HepG2 (cell line): Measurements from ENCODE around the gene CHD9NB. TPM values are rescaled to one million over a fixed set of nuclear protein-coding genes. Genes with fewer than 3 reads are reported as not detected.

Experiments
- AGO2 ChIP-seq: fragments of 200-400 bp; formaldehyde crosslinking; optimal IDR thresholded peaks from 2 replicates; pipeline ENCODE3; 2017; ENCODE audit warnings: mild to moderate bottlenecking, low read depth, low read length, moderate library complexity
- CEBPG ChIP-seq: IDR thresholded peaks from 2 replicates; pipeline ENCODE4 v1.6.1; 2016
- HMG20A ChIP-seq: IDR thresholded peaks from 2 replicates; pipeline ENCODE4 v1.6.1; 2016; ENCODE audit warnings: borderline replicate concordance
- HNRNPL ChIP-seq: fragments of 200-400 bp; formaldehyde crosslinking; IDR thresholded peaks from 2 replicates; pipeline ENCODE4 v1.6.1; 2017; ENCODE audit warnings: mild to moderate bottlenecking, low read depth, low read length
- IKZF4 ChIP-seq: sonication (generic); formaldehyde crosslinking; IDR thresholded peaks from 2 replicates; pipeline ENCODE4 v1.5.1; 2020; ENCODE audit warnings: borderline replicate concordance, mild to moderate bottlenecking, low read depth, missing genetic modification reagents; ENCODE audit errors: not compliant biosample characterization
- NPAS2 ChIP-seq: sonication (generic); formaldehyde crosslinking; IDR thresholded peaks from 2 replicates; pipeline ENCODE4 v1.8.0; 2022; ENCODE audit warnings: mild to moderate bottlenecking, missing genetic modification reagents, borderline replicate concordance
- NR2F6 ChIP-seq, 2 experiments: IDR thresholded peaks; 2 replicates each; pipeline ENCODE4 v1.6.1; 2016; ENCODE audit warnings: antibody characterized with exemption in 1 of 2, mild to moderate bottlenecking in 1 of 2
- PATZ1 ChIP-seq: sonication (generic); formaldehyde crosslinking; IDR thresholded peaks from 2 replicates; pipeline ENCODE4 v1.4.0; 2020; ENCODE audit warnings: missing genetic modification reagents
- TFE3 ChIP-seq: IDR thresholded peaks from 2 replicates; pipeline ENCODE4 v1.6.1; 2016
- ZBTB7B ChIP-seq: sonication (generic); formaldehyde crosslinking; IDR thresholded peaks from 2 replicates; pipeline ENCODE4 v1.4.0; 2020; ENCODE audit warnings: missing genetic modification reagents
- ZNF263 ChIP-seq: sonication (generic); formaldehyde crosslinking; IDR thresholded peaks from 2 replicates; pipeline ENCODE4 v1.4.0; 2020; ENCODE audit warnings: missing genetic modification reagents
- ZNF512 ChIP-seq: sonication (generic); formaldehyde crosslinking; IDR thresholded peaks from 2 replicates; pipeline ENCODE4 v1.4.0; 2020; ENCODE audit warnings: mild to moderate bottlenecking, missing genetic modification reagents
- polyA plus RNA-seq, 8 experiments: library from polyadenylated mRNA; depleted of rRNA in 3 of 8; stranded (reverse) in 7 of 8; unstranded in 1 of 8; fragments of >200 nt; fragmentation: Illumina TruSeq in 4 of 8; extraction: Trizol in 4 of 8; gene quantifications; 2 replicates each; pipeline versions ENCODE4 v1.2.1 to v1.2.3, GENCODE V29; 2011 to 2016; ENCODE audit warnings: low read depth in 4 of 8, missing spikeins in 1 of 8, mixed read lengths in 1 of 8; ENCODE audit not compliant: insufficient read depth in 1 of 8
- total RNA-seq, 5 experiments: library from RNA; depleted of rRNA; stranded (reverse); fragments of >200 nt; fragmentation: Illumina TruSeq; extraction: Trizol; gene quantifications; 2 replicates each; pipeline ENCODE4 v1.2.3, GENCODE V29; 2016; ENCODE audit warnings: low read depth in 1 of 5
- TF ChIP-seq, protein P1 (sequence below): sonication (generic); formaldehyde crosslinking; IDR thresholded peaks from 2 replicates; pipeline ENCODE4 v1.5.0; 2020; ENCODE audit warnings: mild to moderate bottlenecking, missing genetic modification reagents, borderline replicate concordance
- TF ChIP-seq, protein P2 (sequence below): sonication (generic); formaldehyde crosslinking; IDR thresholded peaks from 2 replicates; pipeline ENCODE4 v1.4.0; 2020; ENCODE audit warnings: missing genetic modification reagents
- TF ChIP-seq, protein P3 (sequence below): sonication (generic); formaldehyde crosslinking; conservative IDR thresholded peaks from 2 replicates; pipeline ENCODE4 v1.4.0; 2020; ENCODE audit warnings: missing genetic modification reagents

Gene CHD9NB
- total and polyA plus RNA-seq, 2 of the 13 experiments (the other 11 are each of a cell fraction or from before 2014, with no cell fraction given): 0.17 to 0.18 TPM

DNA sequence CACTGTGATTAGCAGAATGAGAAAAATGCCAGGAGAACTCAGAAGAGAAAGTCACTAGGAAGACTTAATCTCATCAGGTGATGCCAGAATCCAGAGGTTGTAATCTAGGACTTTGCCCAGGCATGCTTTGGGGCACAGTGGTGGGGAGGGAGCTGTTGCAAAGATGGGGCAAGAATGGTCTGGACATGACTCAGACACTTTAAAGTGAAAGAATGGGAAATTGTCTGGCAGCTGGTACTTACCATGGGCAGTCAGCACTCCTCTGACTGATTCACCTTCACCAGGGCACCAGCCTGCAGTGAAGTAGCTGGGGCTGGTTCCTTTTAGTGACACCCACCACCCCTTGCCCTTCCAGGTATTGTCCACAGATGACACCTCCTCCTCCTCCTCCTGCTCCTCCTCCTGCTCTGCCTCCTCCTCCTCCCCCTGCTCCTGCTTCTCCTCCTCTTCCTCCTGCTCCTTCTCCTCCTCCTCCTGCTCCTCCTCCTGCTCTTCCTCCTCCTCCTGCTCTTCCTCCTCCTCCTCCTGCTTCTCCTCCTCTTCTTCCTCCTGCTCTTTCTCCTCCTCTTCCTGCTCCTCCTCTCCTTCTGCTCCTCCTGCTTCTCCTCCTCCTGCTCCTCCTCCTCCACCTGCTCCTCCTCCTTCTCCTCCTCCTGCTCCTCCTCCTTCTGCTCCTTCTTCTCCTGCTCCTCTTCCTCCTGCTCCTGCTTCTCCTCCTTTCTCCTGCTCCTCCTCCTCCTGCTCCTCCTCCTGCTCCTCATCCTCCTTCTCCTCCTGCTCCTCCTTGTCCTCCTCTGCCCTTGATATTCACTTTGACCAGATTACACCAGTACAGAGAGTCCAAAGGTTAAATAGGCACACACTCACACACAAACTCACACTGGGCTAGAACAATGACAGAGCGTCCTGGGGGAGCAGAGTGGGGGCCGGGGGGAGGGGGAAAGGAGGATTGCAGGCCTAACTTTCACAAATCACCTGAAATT, at the start of gene CHD9NB (continued):
- TF ChIP-seq HNRNPL (peak; percentile 58; the same call in 1 of the 2 replicates), TFE3 (CRISPR knock-in tag) (peak; percentile 59; the same call in 1 of the 2 replicates), NR2F6 (IDR thresholded peaks at IDR 0.05) (no peak), NR2F6 (CRISPR knock-in tag; IDR thresholded peaks at IDR 0.05) (0 out of 2 replicates have a peak, but pooled peaks have one; percentile 19), IKZF4 (CRISPR knock-in tag) (no peak), PATZ1 (CRISPR knock-in tag) (peak; percentile 97), ZNF512 (CRISPR knock-in tag) (peak; percentile 97), ZBTB7B (CRISPR knock-in tag) (no peak), NPAS2 (CRISPR knock-in tag) (no peak), AGO2 (no peak), CEBPG (peak; percentile 41; the same call in 1 of the 2 replicates), ZNF263 (peak; percentile 91), HMG20A (CRISPR knock-in tag) (peak; percentile 66)
- TF ChIP-seq, protein P1, sequence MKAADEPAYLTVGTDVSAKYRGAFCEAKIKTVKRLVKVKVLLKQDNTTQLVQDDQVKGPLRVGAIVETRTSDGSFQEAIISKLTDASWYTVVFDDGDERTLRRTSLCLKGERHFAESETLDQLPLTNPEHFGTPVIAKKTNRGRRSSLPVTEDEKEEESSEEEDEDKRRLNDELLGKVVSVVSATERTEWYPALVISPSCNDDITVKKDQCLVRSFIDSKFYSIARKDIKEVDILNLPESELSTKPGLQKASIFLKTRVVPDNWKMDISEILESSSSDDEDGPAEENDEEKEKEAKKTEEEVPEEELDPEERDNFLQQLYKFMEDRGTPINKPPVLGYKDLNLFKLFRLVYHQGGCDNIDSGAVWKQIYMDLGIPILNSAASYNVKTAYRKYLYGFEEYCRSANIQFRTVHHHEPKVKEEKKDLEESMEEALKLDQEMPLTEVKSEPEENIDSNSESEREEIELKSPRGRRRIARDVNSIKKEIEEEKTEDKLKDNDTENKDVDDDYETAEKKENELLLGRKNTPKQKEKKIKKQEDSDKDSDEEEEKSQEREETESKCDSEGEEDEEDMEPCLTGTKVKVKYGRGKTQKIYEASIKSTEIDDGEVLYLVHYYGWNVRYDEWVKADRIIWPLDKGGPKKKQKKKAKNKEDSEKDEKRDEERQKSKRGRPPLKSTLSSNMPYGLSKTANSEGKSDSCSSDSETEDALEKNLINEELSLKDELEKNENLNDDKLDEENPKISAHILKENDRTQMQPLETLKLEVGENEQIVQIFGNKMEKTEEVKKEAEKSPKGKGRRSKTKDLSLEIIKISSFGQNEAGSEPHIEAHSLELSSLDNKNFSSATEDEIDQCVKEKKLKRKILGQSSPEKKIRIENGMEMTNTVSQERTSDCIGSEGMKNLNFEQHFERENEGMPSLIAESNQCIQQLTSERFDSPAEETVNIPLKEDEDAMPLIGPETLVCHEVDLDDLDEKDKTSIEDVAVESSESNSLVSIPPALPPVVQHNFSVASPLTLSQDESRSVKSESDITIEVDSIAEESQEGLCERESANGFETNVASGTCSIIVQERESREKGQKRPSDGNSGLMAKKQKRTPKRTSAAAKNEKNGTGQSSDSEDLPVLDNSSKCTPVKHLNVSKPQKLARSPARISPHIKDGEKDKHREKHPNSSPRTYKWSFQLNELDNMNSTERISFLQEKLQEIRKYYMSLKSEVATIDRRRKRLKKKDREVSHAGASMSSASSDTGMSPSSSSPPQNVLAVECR (CRISPR knock-in tag): peak; percentile 14; the same call in 1 of the 2 replicates
- TF ChIP-seq, protein P2, sequence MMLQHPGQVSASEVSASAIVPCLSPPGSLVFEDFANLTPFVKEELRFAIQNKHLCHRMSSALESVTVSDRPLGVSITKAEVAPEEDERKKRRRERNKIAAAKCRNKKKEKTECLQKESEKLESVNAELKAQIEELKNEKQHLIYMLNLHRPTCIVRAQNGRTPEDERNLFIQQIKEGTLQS (CRISPR knock-in tag): peak; percentile 58; the same call in 1 of the 2 replicates
- TF ChIP-seq, protein P3, sequence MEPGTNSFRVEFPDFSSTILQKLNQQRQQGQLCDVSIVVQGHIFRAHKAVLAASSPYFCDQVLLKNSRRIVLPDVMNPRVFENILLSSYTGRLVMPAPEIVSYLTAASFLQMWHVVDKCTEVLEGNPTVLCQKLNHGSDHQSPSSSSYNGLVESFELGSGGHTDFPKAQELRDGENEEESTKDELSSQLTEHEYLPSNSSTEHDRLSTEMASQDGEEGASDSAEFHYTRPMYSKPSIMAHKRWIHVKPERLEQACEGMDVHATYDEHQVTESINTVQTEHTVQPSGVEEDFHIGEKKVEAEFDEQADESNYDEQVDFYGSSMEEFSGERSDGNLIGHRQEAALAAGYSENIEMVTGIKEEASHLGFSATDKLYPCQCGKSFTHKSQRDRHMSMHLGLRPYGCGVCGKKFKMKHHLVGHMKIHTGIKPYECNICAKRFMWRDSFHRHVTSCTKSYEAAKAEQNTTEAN (CRISPR knock-in tag): no peak
